Measurements from ENCODE around the gene PAFAH1B1.

Gene PAFAH1B1

DNA sequence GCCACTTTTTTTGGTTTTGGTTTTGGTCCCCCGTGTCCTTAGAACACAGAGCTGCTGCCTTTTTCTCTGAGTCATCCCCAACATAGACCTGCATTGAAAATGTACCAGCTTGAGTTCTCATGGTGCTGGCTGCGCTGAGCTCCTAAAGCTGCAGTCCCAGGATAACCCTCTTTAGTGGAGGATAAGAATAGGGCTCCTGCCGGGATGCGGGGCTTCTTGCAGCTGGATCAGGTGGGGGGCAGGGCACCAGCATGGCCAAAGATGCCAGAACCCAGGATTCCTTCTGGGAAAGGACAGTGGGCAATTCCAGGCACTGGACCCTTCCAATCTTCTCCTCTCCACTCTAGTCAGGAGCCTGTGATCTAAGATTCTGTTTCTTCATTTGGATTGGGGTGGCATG, 126.4 kb downstream of the PAFAH1B1 start:
- no peak for DNase-seq (ENCODE audit: low read depth, low spot score)

DNA sequence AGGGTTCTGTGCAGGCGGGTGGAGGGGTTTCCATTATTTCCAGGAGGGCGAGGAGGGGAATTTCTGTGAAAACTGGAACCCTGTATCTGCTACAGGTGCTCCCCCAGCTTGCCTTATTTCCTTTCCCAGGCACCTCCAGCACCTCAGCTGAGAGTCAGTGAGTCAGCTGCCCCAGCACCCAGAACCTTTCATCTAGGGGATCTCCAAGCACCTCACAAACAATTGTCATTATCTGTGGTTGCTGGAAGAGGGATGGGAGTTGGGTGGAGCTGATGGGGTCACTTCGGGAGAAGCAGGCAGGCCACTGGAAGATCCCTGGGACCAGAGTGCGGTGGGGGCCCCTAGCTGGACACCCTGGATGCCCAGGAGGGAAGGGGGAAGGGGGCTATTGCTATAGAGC, 128.1 kb downstream of the PAFAH1B1 start:
- DNase-seq (ENCODE audit: low read depth, low spot score), result no peak

GRCh38 chr17:2722611-2723010, 129.2 kb downstream of the PAFAH1B1 start:
- no peak for DNase-seq (ENCODE audit: low read depth, low spot score)

DNA sequence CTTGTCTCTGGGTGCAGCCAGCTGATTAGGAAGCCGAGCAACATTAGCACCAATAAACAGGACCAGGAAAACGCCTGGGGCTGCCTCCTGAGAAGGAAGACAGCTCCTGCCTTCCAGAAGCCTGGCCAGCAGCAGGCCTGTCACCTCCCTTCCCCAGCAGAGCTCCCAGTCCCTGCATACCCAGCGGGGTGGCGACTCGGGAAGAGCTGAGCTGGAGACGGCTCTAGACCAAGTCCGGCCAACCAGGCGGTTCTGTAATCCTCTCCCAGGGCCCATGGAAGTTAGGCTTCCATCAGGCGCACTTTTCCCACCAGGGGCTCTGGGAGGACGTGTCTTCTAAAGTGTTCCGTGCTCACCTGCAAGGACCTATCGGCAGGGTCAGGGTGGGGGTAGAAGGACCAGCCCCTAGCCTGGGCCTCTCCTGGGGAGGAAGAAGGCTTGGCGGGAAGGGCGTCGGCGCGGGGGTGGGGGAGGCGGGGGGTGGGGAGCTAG, 130.1 kb downstream of the PAFAH1B1 start:
- DNase-seq (ENCODE audit: low read depth, low spot score), result no peak

DNA sequence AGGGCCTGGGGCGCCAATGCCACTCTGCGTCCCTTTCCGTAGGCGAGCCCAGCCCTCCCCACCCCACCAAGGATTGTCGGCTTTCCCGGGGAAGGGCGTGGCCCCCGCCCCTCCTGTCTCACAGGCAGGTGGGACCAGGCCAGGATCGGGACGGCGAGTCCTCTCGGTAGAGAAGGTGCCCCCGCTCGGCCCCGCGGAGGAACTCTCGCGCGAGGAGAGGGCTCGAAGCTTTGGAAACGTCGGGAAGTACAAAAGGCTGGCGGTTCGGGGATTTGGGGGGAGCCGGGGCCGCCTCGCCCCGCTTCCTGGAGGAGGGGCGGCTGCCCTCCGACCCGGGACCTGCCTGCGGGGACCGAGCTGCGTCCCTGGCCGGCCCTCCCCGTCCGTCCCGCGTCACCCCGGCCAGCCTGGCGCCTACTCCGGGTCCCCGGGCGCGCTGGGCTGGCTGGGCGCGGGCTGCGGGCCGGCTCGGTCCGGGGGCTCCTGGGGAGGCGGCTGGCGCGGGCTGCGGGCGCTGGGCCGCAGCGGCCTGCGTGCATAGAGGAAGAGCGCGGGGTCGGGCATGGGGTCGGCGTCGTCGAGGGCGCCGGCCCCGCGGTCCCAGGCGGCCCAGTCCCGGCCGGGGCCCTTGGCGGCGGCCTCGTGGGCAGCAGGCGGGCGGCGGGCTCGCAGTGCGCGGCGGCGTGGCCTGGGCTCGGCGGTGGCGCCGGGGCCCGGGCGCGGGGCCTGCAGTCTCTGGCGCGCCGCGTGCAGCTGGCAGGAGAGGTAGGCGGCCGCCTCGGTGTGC, 130.7 kb downstream of the PAFAH1B1 start:
- no peak for DNase-seq (ENCODE audit: low read depth, low spot score)

DNA sequence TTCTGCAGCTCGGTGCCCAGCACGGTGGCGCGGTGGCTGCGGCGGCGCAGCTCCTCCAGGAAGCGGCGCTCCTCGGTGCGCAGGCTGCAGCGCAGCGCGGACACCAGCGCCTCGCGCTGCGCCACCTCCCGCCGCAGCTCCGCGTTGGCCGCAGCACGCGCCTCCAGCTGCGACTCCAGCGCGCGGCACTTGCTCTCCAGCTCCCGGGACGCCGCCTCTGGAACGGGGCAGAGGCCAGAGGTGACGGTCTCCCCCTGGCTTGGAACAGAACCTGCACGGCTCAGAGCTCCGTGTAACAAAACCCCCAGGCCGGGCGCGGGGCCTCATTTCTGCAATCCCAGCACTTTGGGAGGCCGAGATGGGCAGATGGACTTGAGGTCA, 131.3 kb downstream of the PAFAH1B1 start:
- no peak for DNase-seq (ENCODE audit: low read depth, low spot score)

DNA sequence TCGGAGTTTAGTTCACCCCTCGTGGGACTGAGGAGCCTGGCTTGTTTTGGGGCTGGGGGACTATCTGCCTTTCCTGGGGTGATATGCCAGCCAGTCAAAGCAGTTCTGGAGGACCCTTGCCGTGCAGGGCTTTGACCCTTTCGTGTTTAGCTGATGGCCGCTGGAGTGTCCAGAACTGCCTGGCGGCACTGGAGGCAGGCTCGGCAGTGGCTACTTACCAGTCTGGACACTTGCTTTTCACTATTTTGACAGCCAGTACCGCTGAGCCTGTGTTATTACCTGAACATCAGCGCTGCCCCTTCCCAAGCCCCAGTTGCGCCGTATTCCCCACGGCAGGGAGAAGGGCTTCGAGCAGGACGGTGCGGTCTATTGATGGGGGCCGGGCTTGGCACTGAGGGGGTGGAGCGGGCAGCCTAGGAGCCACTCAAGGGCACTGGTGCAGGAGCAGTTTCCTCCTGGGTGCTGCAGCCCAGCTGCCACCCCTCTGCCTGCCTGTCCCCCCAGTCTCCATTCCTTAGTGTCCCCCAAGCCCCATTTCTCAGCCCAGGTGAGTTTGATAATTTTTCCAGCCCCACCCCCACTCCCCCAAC, 137.4 kb downstream of the PAFAH1B1 start:
- DNase-seq (ENCODE audit: low read depth, low spot score), result no peak

GRCh38 chr17:2731807-2732206, 138.4 kb downstream of the PAFAH1B1 start:
- DNase-seq (ENCODE audit: low read depth, low spot score), result no peak

- no peak for DNase-seq (ENCODE audit: low read depth, low spot score)
Observed at GRCh38 chr17:2734939-2735338, 141.5 kb downstream of the PAFAH1B1 start.
